PC-3 (cell line): ENCODE data around the gene YIF1B. TPM values are rescaled to one million over a fixed set of nuclear protein-coding genes. Genes with fewer than 3 reads are reported as not detected.

Source experiments
- ATAC-seq: fragments of 200-7000 bp; cut with Tn5 transposase; 2 replicates; pipeline ENCODE4 v1.9.1; 2020; ENCODE audit warnings: mild to moderate bottlenecking, moderate library complexity
- BruUV-seq: library from RNA; stranded (reverse); fragments of 400-500 nt; replicated peaks from 2 replicates; lab custom pipeline; 2021; lab: Mats Ljungman, UMichigan
- CTCF ChIA-PET: fragments of 300-600 bp; sonication (Branson Sonifier 250); formaldehyde crosslinking; loops from one replicate; lab custom pipeline; 2022; ENCODE audit warnings: antibody characterized with exemption; lab: Charles Lee
- POLR2A ChIA-PET: fragments of 300-600 bp; sonication (Branson Sonifier 250); formaldehyde crosslinking; loops from one replicate; lab custom pipeline; 2022; ENCODE audit warnings: antibody characterized with exemption; ENCODE audit not compliant: unreplicated experiment; lab: Charles Lee
- DNase-seq: peaks from one replicate; pipeline ENCODE4 v3.0.0-alpha.2; 2015
- H2AFZ ChIP-seq: fragments of 300-600 bp; sonication (generic); 2 replicates; pipeline ENCODE4 v1.6.0; 2016; ENCODE audit warnings: antibody characterized with exemption, low read length
- H3F3A ChIP-seq: fragments of 300-600 bp; sonication (generic); one replicate; pipeline ENCODE4 v1.6.0; 2017; ENCODE audit warnings: antibody characterized with exemption, low read length, control low read depth, mild to moderate bottlenecking; ENCODE audit not compliant: unreplicated experiment
- H3K27ac ChIP-seq: fragments of 300-600 bp; sonication (generic); 2 replicates; pipeline ENCODE4 v1.5.1; 2016; ENCODE audit warnings: mild to moderate bottlenecking, low read length
- H3K27me3 ChIP-seq: fragments of 300-600 bp; sonication (generic); 2 replicates; pipeline ENCODE4 v1.6.1; 2016; ENCODE audit warnings: low read length, mixed read lengths
- H3K36me3 ChIP-seq: fragments of 300-600 bp; sonication (generic); 2 replicates; pipeline ENCODE4 v1.6.1; 2016; ENCODE audit warnings: low read depth, mixed run types, low read length, mixed read lengths
- H3K4me1 ChIP-seq: fragments of 300-600 bp; sonication (generic); 2 replicates; pipeline ENCODE4 v1.5.1; 2016; ENCODE audit warnings: low read length; ENCODE audit not compliant: insufficient read depth
- H3K4me2 ChIP-seq: fragments of 300-600 bp; sonication (generic); 2 replicates; pipeline ENCODE4 v1.6.0; 2016; ENCODE audit warnings: low read length
- H3K4me3 ChIP-seq: fragments of 300-600 bp; sonication (generic); 2 replicates; pipeline ENCODE4 v1.5.1; 2016; ENCODE audit warnings: mild to moderate bottlenecking, low read length, mixed read lengths
- H3K79me2 ChIP-seq: fragments of 300-600 bp; sonication (generic); 2 replicates; pipeline ENCODE4 v1.6.1; 2017; ENCODE audit warnings: low read length, mixed read lengths
- H3K9ac ChIP-seq: fragments of 300-600 bp; sonication (generic); 2 replicates; pipeline ENCODE4 v1.6.0; 2016; ENCODE audit warnings: mild to moderate bottlenecking, low read length
- H3K9me2 ChIP-seq: fragments of 300-600 bp; sonication (generic); replicated peaks from 2 replicates; pipeline ENCODE4 v1.6.1; 2016; ENCODE audit warnings: mixed run types, low read length, mixed read lengths
- H3K9me3 ChIP-seq: fragments of 300-600 bp; sonication (generic); 2 replicates; pipeline ENCODE4 v1.6.1; 2016; ENCODE audit warnings: low read length, mixed read lengths
- H4K20me1 ChIP-seq: fragments of 300-600 bp; sonication (generic); 2 replicates; pipeline ENCODE4 v1.6.1; 2016; ENCODE audit warnings: low read length, mixed read lengths
- EZH2 ChIP-seq: fragments of 300-600 bp; sonication (generic); IDR thresholded peaks from one replicate; pipeline ENCODE4 v1.6.1; 2017; ENCODE audit warnings: antibody characterized with exemption, mild to moderate bottlenecking, low read length; ENCODE audit not compliant: unreplicated experiment
- EZH2phosphoT487 ChIP-seq: fragments of 300-600 bp; sonication (generic); IDR thresholded peaks from 2 replicates; pipeline ENCODE4 v1.6.1; 2018; ENCODE audit warnings: mild to moderate bottlenecking, antibody characterized with exemption, low read length, borderline replicate concordance
- intact Hi-C: fragments of 100-400 bp; cut with micrococcal nuclease; formaldehyde crosslinking; loops from 2 replicates; pipeline ENCODE4 v1.9.0; 2023
- total RNA-seq: library from RNA; depleted of rRNA; stranded (reverse); fragments of >200 nt; gene quantifications from 2 replicates; pipeline ENCODE4 v1.2.3, GENCODE V29; 2014
- TF ChIP-seq, protein P1 (sequence below): fragments of 300-600 bp; sonication (generic); conservative IDR thresholded peaks from 2 replicates; pipeline ENCODE4 v1.5.1; 2017; ENCODE audit warnings: antibody characterized with exemption, low read depth, mild to moderate bottlenecking, low read length

Gene YIF1B
- total RNA-seq, 1 experiment from 2014 or later, result 72.3 TPM

DNA sequence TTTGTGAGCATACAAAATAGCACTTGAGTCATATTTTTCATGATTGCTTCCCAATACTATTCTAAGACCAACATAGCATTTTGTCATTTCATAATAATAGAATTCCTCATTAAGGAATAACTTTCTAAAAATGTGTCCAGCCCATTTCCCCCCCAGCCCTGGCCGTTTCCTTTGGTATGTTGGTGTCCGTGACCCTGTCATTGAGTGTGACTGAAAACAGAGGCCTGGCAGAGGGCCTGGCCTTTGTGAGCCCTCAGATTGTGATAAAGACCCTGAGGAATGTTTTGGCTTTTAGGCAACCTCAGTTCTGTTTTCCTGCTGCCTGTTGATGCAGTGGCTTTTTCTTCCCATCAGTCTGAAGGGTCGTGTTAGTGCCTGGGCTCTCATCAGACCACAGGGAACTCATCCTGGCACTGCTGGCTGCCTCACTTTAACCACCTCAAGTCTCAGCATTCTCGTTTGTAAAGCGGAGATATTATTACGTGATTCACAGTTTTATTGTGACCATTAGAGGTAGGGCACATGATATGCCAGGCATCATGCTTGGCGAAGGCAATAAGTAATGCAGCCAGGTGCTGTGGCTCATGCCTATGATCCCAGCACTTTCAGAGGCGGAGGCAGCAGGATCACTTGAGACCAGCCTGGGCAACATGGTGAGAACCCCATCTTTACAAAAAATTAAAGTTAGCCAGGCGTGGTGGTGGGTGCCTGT lies 37.6 kb downstream of the YIF1B start:
- H3K79me2 ChIP-seq, result peaks cover 99% of the 10 kb centered on the region
- H3K36me3 ChIP-seq, result peaks cover 9% of the 10 kb centered on the region
- H3K9me3 ChIP-seq, result no peaks in the 10 kb centered on the region
- DNase-seq, result peak; percentile 17
- ATAC-seq, result peak; percentile 48
- ChIA-PET POLR2A (interaction anchor here (0.7 kb wide), 1 partner anchor 27 kb away, joined by 8 read pairs; no protein-coding TSS in a partner anchor), CTCF (no interaction called here)
- peak overlapping the region; percentile 78 for H3K4me2 ChIP-seq
- intact Hi-C loops, result no loop called here
- H3F3A ChIP-seq, result peaks cover 3% of the 10 kb centered on the region
- BruUV-seq, result no TSS peak
- no peaks in the 10 kb centered on the region for H3K27me3 ChIP-seq
- no peaks in the 10 kb centered on the region for H3K9me2 ChIP-seq
- H3K4me3 ChIP-seq, result peak overlapping the region; percentile 46; the same call in 1 of the 2 replicates
- H3K9ac ChIP-seq, result no peak overlapping the region
- peaks cover 8% of the 10 kb centered on the region; the same call in 1 of the 2 replicates for H4K20me1 ChIP-seq
- peaks cover 31% of the 10 kb centered on the region for H3K4me1 ChIP-seq
- H2AFZ ChIP-seq, result no peak overlapping the region
- TF ChIP-seq EZH2phosphoT487, result no peak
- TF ChIP-seq, protein P1, sequence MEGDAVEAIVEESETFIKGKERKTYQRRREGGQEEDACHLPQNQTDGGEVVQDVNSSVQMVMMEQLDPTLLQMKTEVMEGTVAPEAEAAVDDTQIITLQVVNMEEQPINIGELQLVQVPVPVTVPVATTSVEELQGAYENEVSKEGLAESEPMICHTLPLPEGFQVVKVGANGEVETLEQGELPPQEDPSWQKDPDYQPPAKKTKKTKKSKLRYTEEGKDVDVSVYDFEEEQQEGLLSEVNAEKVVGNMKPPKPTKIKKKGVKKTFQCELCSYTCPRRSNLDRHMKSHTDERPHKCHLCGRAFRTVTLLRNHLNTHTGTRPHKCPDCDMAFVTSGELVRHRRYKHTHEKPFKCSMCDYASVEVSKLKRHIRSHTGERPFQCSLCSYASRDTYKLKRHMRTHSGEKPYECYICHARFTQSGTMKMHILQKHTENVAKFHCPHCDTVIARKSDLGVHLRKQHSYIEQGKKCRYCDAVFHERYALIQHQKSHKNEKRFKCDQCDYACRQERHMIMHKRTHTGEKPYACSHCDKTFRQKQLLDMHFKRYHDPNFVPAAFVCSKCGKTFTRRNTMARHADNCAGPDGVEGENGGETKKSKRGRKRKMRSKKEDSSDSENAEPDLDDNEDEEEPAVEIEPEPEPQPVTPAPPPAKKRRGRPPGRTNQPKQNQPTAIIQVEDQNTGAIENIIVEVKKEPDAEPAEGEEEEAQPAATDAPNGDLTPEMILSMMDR, result no peak
- no peak for TF ChIP-seq EZH2
- peak overlapping the region; percentile 65 for H3K27ac ChIP-seq

DNA sequence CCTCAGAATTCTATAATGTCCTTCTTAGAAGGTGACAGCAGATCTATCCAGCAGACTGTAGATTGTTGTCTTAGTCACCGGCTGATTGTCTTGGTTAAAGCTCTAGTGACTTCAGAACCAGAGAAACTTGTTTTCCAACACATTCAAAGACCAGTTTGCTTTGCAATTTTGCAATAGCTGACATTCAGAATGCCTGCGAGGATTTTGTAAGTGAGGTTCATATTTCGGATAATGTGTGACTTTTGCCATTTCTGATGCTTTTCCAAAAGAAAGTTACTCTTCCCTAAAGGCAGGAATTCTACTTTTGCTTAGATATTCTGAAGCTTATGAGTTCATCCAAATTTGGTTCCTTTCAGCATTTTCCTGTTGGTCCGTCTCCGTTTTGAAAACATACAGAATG lies 38.2 kb downstream of the YIF1B start:
- Histone ChIP-seq H3K27me3 (no peaks in the 10 kb centered on the region), H3F3A (peaks cover 3% of the 10 kb centered on the region), H3K9me3 (no peaks in the 10 kb centered on the region), H3K9ac (no peak overlapping the region), H3K4me2 (peak overlapping the region; percentile 78), H3K4me1 (peaks cover 34% of the 10 kb centered on the region), H3K9me2 (no peaks in the 10 kb centered on the region), H3K4me3 (peak overlapping the region; percentile 46; the same call in 1 of the 2 replicates), H3K27ac (peak overlapping the region; percentile 65), H3K36me3 (peaks cover 9% of the 10 kb centered on the region), H4K20me1 (peaks cover 9% of the 10 kb centered on the region; the same call in 1 of the 2 replicates), H3K79me2 (peaks cover 99% of the 10 kb centered on the region), H2AFZ (no peak overlapping the region)
- DNase-seq (peak; percentile 84), ATAC-seq (peak; percentile 42)
- ChIA-PET POLR2A (no interaction called here), CTCF (no interaction called here)
- no TSS peak for BruUV-seq
- TF ChIP-seq, protein P1, result no peak
- intact Hi-C loops, result no loop called here

DNA sequence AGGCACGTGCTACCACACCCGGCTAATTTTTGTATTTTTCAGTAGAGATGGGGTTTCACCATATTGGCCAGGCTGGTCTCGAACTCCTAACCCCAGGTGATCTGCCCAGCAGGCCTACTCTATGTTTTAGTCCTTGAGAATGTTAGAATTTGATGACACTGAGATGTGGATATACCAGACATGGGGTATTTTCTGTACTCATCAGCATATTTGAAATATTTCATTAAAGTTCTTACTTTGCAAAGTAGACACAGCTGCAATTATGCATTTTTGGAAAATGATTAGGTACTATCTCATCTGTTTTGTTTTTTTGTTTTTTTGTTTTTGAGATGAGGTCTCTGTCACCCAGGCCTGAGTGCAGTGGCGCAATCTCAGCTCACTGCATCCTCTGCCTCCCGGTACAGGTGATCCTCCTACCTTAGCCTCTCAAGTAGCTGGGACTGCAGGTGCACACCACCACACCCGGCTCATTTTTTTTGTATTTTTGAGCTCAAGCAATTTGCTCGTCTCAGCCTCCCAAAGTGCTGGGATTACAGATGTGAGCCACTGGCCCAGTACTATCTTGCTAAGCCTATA lies 38.7 kb downstream of the YIF1B start:
- Histone ChIP-seq H3F3A (peaks cover 3% of the 10 kb centered on the region), H3K36me3 (peaks cover 9% of the 10 kb centered on the region), H3K4me1 (peaks cover 39% of the 10 kb centered on the region), H4K20me1 (peaks cover 9% of the 10 kb centered on the region; the same call in 1 of the 2 replicates), H3K4me2 (peak overlapping the region; percentile 78), H3K9me2 (no peaks in the 10 kb centered on the region), H3K79me2 (peaks cover 99% of the 10 kb centered on the region), H3K27ac (peak overlapping the region; percentile 19), H3K4me3 (no peak overlapping the region), H2AFZ (no peak overlapping the region), H3K9ac (no peak overlapping the region), H3K9me3 (no peaks in the 10 kb centered on the region), H3K27me3 (no peaks in the 10 kb centered on the region)
- BruUV-seq, result no TSS peak
- no peak for TF ChIP-seq EZH2phosphoT487
- TF ChIP-seq, protein P1, result no peak
- no peak for TF ChIP-seq EZH2
- intact Hi-C loops, result no loop called here
- ATAC-seq (no peak), DNase-seq (no peak)
- ChIA-PET CTCF (interaction anchor here (0.6 kb wide), 1 partner anchor 125 kb away, joined by 5 read pairs; no protein-coding TSS in a partner anchor), POLR2A (no interaction called here)
